ENCODE data around the gene KRTAP5-2.

GRCh38 chr11:1619449-1619848 is 21.4 kb upstream of the KRTAP5-2 start:
- TF ChIP-seq TAF1 (IDR thresholded peaks at IDR 0.05; ENCODE audit: low read depth, low read length) (no peak), POLR2AphosphoS5 (IDR thresholded peaks at IDR 0.05; ENCODE audit: low read depth, low read length) (no peak), POLR2A (IDR thresholded peaks at IDR 0.05; ENCODE audit: low read depth, low read length) (no peak)
